ENCODE measurements around the gene GIPC3. TPM values are rescaled to one million over a fixed set of nuclear protein-coding genes. Genes with fewer than 3 reads are reported as not detected.
"Not testable (repeated sequence)": the region's sequence is repeated elsewhere in the genome, so short reads cannot be mapped to it uniquely, and the experiment has no call there.

Gene GIPC3
- total RNA-seq, 1 donor from 2014 or later: not detected

DNA sequence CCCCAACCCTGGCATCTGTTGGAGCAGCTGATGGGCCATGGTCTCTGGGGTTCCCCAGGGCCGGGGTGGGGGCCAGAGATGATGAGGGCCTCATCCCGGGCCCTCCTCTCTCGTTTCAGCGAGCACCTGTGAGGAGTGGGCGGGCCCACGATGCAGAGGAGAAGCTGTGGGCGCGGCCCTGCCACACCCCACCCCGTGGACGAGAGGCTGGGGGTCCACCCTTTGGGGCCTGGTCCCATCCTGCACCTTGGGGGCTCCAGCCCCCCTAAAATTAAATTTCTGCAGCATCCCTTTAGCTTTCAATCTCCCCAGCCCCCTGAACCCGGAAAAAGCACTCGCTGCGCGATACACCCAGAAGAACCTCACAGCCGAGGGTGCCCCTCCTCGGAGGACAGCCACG lies 6.9 kb upstream of the GIPC3 start:
- no peak for DNase-seq (ENCODE audit: low read depth)
- TF ChIP-seq, protein P1, sequence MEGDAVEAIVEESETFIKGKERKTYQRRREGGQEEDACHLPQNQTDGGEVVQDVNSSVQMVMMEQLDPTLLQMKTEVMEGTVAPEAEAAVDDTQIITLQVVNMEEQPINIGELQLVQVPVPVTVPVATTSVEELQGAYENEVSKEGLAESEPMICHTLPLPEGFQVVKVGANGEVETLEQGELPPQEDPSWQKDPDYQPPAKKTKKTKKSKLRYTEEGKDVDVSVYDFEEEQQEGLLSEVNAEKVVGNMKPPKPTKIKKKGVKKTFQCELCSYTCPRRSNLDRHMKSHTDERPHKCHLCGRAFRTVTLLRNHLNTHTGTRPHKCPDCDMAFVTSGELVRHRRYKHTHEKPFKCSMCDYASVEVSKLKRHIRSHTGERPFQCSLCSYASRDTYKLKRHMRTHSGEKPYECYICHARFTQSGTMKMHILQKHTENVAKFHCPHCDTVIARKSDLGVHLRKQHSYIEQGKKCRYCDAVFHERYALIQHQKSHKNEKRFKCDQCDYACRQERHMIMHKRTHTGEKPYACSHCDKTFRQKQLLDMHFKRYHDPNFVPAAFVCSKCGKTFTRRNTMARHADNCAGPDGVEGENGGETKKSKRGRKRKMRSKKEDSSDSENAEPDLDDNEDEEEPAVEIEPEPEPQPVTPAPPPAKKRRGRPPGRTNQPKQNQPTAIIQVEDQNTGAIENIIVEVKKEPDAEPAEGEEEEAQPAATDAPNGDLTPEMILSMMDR (conservative IDR thresholded peaks at IDR 0.05; ENCODE audit: low read depth, low read length): no peak
- H3K4me3 ChIP-seq (ENCODE audit: low read depth, low read length): no peak overlapping the region

DNA sequence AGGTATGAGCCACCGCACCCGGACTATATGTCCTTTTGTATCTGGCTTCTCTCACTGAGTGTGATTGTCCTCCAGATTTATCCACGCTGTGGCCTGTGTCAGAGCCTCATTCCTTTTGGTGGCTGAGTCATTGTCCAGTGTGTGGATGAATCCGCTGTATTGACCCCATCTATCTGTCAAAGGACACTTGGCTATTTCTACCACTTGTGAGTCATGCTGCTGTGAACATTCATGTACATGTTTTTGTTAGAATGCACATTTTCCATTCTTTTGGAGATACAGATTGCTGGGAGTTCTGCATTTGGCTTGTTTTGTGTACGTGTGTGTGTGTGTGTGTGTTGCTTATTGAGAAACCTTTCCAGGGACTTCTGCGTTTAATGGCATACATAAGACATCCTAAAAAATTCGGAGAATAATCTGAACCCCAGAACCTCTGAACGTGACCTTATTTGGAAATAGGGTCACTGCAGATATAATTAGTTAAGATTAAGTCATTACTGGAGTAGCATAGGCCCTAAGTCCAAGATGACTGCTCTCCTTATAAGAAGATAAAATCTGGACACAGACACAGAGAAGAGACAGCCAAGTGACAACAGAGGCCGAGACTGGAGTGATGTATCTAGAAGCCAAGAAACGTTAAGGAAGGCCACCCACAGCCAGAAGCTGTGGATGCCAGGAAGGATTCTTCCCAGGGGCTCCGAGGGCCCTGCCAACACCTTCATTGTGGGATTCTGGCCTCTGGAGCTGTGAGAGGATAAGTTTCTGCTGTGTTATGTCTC lies 4.9 kb upstream of the GIPC3 start:
- DNase-seq (ENCODE audit: low read depth): peak; percentile 18
- TF ChIP-seq, protein P1 (conservative IDR thresholded peaks at IDR 0.05; ENCODE audit: low read depth, low read length): no peak
- no peak overlapping the region for H3K4me3 ChIP-seq (ENCODE audit: low read depth, low read length)

DNA sequence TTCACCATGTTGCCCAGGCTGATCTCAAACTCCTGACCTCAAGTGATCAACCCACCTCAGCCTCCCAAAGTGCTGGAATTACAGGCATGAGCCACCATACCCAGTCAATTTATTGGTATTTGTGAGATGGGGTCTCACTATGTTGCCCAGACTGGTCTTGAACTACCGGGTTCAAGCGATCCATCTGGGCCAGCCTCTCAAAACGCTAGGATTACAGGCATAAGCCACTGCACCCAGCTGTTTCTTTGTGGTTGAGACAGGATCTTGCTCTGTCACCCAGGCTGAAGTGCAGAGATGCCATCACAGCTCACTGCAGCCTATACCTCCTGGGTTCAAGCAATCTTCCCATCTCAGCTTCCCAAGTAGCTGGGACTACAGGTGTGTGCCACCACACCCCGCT lies 3.5 kb upstream of the GIPC3 start:
- not testable (repeated sequence) for DNase-seq (ENCODE audit: low read depth); H3K4me3 ChIP-seq (ENCODE audit: low read depth, low read length)

DNA sequence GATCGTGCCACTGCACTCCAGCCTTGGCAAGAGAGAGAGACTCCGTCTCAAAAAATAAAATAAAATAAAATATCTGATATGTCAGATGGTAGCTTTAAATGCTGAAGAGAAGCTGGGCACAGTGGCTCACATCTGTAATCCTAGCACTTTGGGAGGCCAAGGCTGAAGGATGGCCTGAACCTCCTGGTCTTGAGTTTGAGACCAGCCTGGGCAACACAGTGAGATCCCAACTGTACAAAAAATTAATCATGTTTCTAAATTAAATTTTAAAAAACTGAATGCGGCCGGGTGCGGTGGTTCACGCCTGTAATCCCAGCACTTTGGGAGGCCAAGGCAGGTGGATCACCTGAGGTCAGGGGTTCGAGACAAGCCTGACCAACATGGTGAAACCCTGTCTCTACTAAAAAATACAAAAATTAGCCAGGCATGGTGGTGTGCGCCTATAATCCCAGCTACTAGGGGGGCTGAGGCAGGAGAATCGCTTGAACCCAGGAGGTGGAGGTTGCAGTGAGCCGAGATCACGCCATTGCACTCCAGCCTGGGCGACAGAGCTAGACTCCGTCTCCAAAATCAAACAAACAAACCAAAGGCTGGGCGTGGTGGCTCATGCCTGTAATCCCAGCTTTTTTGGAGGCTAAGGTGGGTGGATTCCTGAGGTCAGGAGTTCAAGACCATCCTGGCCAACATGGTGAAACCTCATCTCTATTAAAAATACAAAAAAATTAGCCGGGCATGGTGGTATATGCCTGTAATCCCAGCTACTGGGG lies 1.1 kb upstream of the GIPC3 start:
- not testable (repeated sequence) for DNase-seq (ENCODE audit: low read depth); H3K4me3 ChIP-seq (ENCODE audit: low read depth, low read length)

DNA sequence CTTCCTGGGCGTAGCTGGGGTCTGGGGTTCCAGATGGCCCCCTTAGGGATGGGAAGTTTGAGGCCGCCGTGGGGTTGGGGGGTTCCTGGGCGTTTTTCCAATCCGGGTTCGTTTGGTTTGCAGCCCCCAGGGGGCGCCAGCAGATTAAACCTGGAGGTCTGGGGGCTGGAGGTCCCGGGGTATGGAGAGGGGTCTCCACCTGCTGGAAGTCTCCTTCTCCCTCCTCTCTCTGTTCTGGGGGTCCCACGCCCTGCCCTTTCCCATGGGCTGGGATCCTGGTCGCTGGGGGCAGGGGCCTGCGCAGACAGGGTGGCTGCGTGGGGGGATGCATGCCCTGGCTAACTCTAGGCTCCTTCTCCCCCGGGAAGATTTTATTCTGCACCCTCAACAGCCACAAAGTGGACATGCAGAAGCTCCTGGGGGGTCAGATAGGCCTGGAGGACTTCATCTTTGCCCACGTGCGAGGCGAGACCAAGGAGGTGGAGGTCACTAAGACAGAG lies 899 bp downstream of the GIPC3 start:
- no peak overlapping the region for H3K4me3 ChIP-seq (ENCODE audit: low read depth, low read length)
- DNase-seq (ENCODE audit: low read depth): no peak
- TF ChIP-seq, protein P1 (conservative IDR thresholded peaks at IDR 0.05; ENCODE audit: low read depth, low read length): peak; percentile 57

DNA sequence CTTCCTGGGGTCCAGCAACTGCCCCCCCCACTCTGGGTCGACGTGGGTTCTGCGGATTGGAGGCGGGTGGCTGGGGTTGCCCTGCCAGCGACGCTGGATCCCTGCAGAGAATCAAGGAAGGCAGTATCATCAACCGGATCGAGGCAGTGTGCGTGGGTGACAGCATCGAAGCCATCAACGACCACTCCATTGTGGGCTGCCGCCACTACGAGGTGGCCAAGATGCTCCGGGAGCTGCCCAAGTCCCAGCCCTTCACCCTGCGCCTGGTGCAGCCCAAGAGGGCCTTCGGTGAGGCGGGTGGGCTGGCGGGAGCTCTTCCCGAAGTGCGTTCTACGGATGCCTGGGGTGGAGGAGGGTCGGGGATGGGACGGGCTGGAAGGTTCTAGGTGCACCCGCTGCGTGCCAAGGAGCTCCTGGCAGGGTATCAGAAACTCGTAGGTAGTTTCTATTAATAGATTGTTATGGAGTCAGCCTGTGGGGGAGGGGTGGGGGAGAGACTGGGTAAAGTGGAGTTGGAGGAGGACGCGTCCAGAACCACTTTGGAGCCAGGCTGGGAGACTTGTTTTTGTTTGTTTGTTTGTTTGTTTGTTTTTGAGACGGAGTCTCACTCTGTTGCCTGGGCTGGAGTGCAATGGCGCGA lies 1.5 kb downstream of the GIPC3 start:
- DNase-seq (ENCODE audit: low read depth): no peak
- TF ChIP-seq, protein P1 (conservative IDR thresholded peaks at IDR 0.05; ENCODE audit: low read depth, low read length): no peak
- no peak overlapping the region for H3K4me3 ChIP-seq (ENCODE audit: low read depth, low read length)

DNA sequence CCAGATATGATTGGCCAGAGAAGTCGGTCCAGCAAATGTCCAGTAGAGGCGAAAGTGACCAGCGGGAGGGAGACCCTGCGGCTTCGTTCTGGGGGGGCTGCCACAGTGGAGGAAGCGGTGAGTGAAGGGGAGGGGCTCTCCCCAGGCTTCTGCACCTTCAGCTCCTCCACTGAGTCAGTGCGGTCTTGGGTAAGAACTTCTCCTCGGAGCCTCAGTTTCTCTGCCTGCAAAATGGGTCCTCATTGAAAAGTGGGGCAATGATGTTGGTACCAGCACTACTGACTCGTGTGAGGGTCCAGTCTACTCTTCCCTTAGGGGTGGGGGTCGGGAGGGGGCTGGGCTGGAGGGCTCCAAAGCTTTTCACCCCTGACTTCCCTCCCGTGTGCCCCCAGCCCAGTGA lies 4.2 kb downstream of the GIPC3 start:
- H3K4me3 ChIP-seq (ENCODE audit: low read depth, low read length): no peak overlapping the region
- DNase-seq (ENCODE audit: low read depth): no peak
- TF ChIP-seq, protein P1 (conservative IDR thresholded peaks at IDR 0.05; ENCODE audit: low read depth, low read length): no peak
